GM21786 (cell line): ENCODE measurements around the gene TXNRD2.

Experiments used
- ATAC-seq: cut with Tn5 transposase; IDR thresholded peaks from one replicate; pipeline ENCODE4 v1.9.1; 2021; ENCODE audit not compliant: unreplicated experiment

Gene TXNRD2

DNA sequence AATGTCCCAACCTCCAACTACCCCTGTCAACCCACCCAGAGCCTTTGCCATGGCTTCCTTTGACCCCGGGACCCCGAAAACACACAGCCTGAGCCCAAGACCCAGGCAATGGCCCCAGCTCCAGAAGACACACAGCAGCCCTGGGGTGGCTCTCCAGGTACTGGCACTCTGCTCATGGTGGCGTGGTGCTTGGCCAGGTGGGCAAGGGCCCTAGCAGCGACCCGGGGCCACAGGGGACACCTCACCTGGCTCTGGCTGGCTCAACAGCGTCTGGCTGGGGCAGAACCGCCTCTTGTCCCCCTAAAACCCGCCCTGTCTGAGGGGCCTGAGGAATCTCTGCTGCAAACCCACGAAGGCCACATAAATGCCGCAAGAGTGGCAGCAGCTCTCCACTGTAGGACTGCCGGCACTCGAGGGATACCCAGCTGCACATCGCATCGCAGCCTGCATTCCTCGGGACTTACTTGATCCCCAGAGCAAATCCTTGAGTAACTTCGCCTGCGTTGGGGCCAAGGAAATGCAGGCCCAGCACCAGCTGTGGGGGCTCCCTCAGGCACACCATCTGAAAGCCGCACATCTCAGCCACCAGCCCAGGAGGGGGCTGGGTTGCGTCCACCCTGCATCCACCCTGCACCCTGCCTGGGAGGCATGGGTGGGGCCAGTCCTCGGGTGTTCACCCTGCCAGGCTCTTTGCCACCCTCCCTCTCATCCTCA lies 63.8 kb downstream of the TXNRD2 start:
- ATAC-seq: no peak

DNA sequence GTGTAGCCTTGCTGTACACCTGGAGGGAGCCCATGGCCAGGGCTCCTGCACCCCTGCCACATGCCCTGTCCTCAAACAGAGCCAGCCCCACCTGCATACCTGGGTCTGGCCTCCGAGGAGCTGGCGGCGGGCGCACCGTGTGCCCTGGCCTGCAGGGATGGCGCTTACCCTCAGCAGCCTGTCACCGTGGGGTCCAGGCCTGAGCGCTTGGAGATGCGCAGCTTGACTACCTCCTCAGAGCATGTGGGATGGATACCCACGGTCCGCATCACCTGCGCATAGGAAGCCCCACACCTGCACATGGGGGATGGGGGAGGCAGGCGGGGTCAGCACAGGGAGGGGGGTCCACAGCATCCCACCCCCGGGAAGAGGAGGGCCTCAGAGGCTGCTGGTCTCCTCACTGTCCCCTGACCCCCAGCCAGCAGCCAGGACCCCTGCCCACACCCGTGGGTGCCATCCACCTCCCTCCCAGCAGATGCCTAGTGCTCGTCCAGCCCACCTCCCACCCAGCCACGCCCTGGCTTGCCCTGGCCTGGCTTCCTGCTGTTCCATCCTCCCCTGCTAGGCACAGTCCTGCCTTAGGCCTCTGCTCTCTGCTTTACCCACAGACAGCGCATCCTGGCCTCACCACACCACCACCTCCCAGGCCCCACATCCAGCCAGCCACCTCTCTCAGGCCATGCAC lies 64.5 kb downstream of the TXNRD2 start:
- no peak for ATAC-seq

DNA sequence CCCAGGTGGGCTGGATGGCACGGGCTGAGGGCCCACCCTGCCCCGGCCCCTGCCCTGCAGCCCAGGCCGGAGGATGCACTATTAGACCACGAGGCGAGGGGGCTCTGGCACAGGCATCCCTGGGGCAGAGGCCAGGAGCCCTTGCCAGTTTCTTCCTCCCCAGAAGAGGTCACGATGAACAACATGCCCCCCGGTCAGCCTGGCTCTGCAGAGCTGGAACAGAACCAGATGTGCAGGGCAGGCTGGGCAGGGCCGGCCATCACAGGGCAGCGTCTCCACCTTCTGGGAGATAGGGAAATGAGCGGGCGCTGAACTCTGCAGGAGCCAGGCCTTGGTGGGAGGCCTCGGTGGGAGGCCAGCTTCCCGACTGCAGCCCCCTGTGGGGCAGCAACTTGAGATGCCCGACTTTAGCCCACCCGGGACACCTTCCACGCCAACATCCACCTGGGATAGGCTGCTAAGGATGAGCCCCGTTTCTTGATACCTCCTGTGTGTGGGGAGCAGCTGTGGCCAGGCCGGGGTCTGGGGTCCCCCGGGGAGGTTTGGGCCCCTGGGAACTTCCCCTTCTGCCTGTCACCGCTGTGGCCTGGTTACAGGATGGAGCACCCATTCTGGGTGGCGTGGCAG lies 65.2 kb downstream of the TXNRD2 start:
- no peak for ATAC-seq

DNA sequence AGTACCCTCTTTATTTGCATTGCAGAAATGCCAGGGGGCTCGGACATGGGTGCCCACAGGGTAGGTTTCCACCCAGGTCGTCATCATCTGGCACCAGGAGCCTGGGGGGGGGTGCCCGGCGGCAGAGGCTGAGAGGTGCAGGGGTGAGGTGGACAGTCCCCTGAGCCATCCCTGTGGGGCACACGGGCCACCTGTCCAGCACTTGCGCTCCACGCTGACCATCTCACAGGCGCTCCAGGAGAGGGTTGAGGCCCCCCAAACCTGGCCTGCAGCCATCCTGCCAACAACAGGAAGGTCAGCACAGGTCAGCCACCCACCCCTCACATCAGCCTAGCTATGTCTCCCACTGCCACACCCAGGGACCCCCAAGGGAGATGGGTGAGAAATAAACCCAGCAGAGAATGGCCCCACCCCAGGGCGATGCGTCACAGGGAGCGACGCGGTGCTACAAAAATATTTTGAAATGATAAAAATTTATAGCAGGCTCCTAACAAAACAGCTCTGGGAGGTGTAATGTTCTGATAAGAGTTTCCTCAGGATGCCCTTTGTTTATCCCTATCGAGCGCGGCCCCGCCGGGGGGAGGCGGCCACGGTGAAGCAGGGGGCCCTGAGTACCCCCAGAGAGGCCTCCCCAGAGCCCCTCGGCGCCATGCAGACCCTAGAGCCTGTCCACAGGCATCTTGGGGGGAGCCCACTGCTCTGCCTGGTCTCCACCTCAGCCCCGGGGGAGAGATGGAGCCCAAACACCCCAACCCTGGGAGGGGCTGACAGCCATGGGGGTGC lies 65.9 kb downstream of the TXNRD2 start:
- ATAC-seq: no peak

DNA sequence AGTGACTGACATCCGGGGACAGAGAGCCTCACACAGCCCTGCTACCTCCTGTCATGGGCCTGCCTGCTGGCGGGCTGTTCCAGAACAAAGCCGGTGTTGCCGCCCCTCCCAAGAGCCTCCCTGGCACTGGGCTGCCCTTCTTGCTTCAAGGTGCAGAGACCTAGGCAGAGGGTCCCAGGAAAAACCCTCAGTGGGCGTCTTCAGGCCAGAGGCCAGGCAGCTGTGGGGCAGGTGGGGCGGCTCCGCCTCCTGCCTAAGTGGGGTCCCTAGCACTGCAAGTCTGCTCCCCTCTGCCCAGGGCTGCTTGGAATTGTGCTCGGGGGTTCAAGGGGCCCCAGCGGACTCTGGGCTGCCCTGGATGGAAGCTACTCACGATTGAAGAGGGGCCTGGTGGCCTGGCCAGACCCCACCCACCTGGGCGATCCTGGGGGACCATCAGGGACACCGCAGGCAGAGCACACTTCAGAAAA lies 66.5 kb downstream of the TXNRD2 start:
- ATAC-seq: no peak

DNA sequence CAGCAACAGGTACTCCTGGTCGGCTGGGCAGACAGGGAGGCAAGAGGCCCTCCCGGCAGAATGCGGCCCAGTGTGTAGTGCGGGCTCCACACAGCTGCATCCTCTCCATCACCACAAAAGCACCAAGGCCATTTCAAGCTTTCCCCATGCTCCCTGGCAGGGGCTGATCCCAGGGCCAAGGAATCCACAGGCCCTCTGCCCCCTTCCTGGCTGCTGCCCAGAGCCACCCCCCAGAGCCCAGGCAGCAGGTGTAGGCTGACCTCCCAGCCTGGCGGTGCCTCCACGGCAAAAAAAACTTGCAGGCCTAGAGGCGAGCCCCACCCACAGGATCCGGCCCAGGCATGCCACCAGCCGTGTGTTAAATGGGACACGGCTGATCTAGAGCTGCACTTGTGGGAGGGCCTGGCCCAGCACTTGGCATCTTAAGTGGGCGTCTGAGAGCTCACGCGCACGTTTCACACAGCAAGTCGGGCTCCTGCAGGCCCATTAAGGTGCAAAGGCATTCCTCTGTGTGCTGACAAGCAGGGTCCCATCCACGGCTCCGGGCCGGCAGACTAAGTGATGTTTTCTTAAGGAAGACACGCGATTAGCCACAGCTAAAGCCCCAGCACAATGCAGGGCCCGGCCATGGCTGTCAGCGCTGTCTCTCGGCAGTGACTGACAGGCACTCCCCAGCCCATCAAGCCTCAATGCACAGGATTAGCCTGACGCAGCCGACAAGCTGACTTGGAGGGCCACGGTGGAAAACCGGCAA lies 67.1 kb downstream of the TXNRD2 start:
- ATAC-seq: no peak

DNA sequence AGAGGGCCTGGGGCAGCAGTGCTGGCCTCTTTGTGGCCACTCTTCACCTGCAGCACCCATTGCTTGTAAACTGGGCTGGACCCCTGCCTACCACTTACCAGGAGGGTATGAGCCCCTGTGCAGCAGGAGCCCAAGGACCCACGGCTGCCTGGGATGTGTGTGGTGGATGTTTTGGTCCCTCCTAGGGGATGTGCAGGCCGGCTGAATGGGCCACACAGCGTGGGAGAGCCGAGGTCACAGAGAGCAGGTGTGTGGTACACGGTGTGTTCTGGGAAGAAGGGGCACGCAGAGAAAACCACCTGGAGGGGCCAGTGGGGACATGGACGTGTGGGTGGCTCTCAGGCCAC lies 67.7 kb downstream of the TXNRD2 start:
- ATAC-seq: no peak

DNA sequence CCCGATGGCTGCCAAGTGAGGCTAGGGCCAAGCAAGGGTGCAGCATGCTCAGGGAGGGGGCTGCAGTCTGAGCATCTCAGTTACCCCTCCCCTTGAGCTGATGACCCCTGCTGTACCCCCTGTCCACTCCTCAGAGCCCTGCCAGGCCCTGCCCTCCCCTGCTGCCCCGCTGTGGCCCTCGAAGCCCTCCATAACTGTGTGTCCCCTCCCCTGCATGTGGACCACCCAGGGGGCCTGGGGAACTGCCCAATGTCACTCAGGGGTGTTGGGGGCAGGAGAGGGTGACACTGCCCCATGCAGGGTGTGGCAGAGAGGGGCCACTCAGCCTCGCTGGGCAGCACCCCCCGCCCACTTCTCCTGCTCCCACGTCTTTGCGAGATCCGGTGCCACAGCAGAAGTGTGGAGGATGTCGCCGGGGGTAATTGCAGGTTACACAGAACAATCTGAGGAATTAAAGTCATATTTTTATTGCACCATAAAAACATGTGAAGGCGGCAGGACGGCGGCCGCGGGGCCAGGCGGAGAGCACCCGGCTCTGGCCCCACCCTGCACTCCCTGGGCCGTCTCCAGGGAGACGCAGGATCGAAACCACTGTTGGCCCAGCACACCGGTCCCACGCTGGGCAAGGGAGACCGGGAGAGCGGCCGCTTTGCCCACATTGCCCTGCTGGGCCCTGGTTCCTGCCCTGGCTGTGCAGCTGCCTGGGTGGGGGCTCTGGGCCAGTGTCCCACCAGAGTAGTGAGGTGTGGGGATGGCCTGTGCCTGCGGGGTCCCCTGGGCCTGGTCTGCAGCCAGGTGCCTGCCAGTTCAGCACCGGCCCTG lies 68.3 kb downstream of the TXNRD2 start:
- no peak for ATAC-seq

DNA sequence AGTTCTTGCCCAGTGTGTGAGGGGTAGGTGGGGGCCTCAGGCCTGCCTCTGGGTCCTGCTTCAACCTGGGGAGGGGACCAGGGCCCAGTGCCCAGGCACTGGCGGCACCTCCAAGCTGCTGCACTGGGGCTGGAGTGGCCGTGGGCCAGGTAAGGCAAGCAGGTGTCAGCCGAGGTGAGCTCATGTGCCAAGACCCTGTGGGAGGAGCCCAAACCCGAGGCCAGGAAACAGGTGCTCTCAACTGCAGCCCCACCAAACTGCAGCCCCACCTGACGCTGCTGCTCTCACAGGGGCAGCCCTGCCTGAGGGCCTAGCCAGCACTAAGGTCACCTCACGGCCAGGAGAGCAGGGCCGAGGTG lies 68.9 kb downstream of the TXNRD2 start:
- ATAC-seq: no peak

DNA sequence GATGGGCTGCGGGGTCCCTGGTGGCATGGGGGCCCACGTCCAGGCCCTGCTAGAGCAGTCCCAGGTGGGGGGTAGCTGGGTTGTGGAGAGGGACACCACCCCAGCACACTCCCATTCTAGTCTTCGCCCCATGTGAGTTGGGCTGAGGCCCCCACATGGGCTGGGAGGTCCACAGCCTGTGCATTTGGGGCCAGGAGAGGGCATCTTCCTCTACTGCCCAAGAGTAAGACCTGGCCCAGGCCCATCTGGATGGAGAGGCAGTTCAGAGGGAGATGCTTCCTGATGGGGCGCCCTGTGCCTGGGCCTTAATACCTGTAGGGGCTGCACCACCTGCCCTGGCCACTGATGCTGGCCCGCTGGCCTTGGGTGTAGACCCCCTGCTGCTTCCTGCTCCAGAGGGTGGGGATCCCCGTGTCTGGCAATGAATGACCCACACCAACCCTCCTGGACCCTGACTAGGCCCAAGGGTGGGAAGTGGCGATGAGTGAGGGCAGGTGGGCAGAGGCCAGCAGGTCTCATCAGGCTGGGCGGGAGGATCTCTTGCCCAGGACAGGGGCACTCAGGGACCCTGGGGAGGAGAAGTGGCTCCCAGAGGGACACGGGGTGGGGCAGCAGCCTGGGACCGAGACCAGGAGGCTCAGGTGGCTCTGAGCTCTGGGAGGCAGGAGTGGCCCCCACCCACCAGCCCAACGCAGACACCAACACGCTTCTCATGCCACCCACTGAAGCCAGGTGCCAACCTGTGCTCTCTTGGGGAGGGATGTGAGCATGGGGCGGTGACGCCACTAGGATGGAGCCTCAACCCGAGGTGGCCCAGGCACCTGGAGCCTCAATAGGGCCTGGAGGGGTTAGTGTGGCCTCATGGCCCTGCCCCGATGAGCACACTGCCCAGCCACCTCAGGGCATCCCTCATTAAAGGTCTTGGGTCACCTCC lies 69.5 kb downstream of the TXNRD2 start:
- ATAC-seq: no peak

DNA sequence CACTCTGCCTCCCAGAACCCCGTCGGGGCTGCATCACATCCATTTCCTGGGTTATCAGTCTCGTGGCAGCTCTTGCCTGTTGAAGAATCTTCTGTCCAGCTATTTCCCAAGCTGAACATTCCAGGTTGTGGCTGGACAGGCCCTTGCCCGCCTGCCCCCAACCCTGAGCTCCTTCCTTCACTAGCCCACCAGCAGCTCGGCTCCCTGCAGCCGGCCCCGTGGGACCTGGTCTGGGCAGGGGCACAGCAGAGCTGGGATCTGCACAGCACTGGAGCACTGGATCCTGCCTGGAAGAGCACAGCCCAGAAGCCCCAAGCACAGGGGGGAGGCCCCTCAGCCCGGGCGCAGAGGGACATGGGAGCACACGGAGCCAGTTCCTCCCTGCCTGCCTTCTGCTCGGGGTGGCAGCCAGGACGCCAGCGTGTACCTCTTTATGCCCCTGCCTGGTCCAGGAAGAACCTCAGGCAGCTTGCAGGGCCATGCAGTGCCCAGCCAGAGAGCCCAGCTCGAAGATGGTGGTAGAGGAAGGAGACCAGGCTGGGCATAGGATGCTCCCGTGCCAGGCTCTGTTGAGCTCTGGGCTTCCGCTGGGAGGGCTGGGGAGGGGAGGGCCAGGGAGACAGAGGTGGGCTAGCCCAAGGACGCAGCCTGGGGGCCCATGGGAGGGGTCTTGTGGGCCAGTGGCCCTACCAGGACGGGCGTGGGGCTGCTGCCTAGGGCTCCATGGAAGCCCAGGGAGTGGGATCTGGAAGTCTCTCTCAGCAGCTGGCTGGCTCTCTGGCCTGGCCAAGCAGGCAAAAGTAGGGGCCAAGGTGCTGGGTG lies 70.4 kb downstream of the TXNRD2 start:
- no peak for ATAC-seq

DNA sequence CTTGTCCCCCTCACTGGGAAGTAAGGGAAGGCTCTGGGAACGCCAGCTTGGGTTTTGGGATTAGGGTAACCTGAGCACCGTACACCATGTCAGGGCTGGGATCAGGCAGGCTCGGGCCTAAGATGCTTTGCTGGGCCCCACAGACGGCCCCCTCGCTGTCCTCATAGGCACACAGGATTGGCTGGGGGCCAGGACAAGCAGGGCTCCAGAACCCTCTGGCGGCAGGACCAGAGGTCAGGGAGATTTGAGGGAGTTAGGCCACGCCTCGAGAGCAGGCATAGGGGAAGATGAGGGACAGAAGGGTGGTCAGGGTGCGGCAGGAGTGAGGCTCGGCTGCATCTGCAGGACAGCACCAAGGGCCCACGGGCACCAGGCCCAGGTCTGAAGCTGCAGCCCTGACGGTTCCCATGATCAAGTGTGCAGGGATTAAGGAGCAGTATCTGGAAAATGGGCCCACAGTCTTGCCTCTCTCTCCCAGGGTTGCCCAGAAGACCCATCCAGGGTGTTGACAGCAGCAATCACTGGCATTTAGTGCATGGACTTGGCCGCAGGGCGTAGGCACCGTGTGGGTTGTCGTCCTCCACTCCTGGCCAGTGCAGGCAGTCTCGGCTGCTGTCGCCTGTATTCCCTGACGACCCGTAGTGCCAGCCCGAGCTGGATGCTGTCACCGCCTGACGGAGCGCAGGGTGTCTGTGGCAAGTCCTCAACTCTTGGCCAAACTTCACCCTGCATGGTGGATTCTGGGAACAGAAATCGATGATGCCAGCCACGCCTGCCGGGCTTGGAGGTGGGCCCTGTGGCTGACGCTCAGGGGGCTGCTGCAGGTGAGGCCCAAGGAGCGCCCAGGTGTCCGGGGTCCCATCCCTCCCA lies 71.2 kb downstream of the TXNRD2 start:
- no peak for ATAC-seq

DNA sequence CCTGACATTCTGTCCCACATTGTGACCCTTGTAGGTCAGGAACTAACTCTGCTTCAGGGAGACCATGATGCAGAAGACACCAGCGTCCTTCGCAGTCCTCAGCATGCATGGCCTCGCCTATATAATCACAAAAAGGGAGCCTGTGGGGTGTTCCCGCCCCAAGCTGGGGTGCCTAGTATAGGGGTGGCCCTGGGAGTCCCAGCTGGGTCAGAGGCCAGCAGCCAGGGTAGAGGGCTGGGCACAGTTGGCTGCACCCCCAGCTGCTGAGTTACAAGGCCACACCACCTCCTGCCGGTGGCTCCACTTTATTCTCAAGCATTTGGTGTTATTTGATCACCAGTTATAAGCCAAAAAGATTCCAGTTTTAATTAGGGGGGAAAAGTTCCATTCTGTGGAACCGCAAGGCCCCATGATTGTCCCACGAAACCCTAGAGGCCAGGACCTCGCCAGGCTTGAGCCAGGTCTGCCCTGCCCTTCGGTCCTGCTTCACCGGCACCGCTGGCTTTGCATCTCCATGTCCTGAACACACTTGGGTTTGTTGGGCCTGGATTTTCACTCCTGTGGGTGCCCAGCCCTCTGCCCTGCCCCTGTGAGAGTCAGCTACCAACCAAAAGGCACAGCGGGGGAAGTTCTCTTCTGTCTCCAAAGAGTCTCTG lies 72.0 kb downstream of the TXNRD2 start:
- no peak for ATAC-seq

DNA sequence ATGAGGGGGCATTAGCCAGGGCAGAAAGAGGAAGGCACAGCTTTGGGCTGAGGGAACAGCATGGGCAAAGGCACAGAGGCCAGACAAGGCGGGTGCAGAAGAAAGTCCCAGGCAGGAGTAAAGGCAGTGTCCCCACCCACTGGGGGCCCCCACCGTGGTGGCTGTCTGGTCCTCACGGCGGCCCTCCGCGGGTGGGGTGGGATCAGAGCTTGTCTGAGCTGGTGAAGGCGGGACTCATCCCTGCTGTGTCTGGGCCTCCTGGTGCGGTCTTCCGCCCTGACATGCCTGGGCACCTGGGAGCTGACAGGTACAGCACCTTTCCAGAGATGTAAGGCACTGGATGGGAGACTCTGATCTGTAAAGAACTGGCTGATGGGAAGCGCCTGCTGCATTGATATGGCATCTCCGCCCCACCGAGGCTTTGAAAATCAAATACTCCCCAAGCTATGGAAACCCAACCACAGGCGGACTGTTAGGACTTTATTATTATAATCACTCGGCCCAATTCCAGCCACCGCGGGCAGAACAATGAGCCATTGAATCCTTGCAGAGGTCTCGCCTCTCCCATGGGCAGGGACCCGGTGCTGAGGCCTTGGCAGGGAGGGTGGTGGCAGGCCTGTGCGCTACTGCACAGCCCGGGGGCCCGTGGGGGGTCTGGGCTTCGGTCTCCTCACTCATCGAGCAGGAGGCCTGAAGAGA lies 72.7 kb downstream of the TXNRD2 start:
- ATAC-seq: no peak

DNA sequence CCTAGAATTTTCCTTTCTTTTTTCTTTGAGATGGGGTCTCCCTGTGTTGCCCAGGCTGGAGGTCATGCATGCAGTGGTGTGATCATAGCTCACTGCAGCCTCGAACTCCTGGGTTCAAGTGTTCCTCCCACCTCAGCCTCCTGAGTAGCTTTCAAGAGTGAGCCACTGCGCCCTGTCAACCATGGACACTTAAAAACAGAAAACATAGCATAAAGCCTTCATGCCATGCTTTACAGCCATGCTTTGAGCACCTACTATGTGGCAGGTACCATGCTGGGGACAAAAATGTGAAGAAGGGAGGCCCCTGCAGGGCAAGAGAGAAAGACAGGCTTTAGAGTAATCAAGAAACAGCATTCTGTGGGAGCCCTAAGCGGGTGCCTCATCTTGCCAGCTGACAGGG lies 73.3 kb downstream of the TXNRD2 start:
- ATAC-seq: no peak

DNA sequence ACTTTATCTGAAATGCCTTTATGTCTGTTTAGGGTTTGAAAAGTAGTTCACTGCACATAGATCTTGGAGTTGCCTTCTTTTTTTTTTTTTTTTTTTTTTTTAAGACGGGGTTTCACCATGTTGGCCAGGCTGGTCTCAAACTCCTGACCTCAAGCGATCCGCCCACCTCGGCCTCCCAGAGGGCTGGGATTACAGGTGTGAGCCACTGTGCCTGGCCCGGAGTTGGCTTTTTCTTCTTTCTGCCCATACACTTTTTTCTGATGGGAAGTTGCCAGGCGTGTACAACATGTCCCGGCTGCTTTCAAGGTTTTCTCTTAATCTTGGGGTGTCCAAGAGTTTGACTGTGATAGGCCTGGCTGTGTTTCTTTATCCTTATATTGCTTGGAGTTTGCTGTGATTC lies 74.0 kb downstream of the TXNRD2 start:
- ATAC-seq: no peak
